B cell (primary cell): ENCODE results near the gene DEDD2.

ENCODE experiments used
- CTCF ChIP-seq: fragments of 200-600 bp; IDR thresholded peaks from one replicate; pipeline ENCODE4 v1.8.0; 2022; ENCODE audit warnings: antibody characterized with exemption, mild to moderate bottlenecking
- EZH2 ChIP-seq: IDR thresholded peaks from 2 replicates; pipeline ENCODE4 v1.6.1; 2012; ENCODE audit warnings: borderline replicate concordance, low read depth, mild to moderate bottlenecking, moderate library complexity, low read length; ENCODE audit not compliant: insufficient read depth, poor library complexity, severe bottlenecking

- TF ChIP-seq CTCF (no peak), EZH2 (no peak)
Observed at GRCh38 chr19:42225718-42226292, 8.3 kb upstream of the DEDD2 start.
